Heart left ventricle (tissue), 16 donors: Measurements from ENCODE around the gene MRM1. TPM values are rescaled to one million over a fixed set of nuclear protein-coding genes. Genes with fewer than 3 reads are reported as not detected.

Experiments
- ATAC-seq, 4 donors: fragments of 200-7000 bp; cut with Tn5 transposase; one replicate each; pipeline ENCODE4 v1.9.1; 2020 to 2022; ENCODE audit warnings: moderate library complexity in 4 of 4, mild to moderate bottlenecking in 3 of 4, moderate number of reproducible peaks in 1 of 4
- DNase-seq, 5 donors: peaks; one replicate each; pipeline ENCODE4 v3.0.0-alpha.2; 2020
- H3K27ac ChIP-seq, 12 donors: fragments of 200-600 bp; sonication (generic) in 4 of 12; one replicate each; pipeline versions ENCODE4 v1.5.0 to v1.8.0; 2016 to 2022; ENCODE audit warnings: mild to moderate bottlenecking in 2 of 12
- H3K27me3 ChIP-seq, 9 donors: fragments of 200-600 bp; sonication (generic) in 2 of 9; one replicate each; pipeline versions ENCODE4 v1.5.1 to v1.8.0; 2016 to 2022; ENCODE audit warnings: mild to moderate bottlenecking in 3 of 9
- H3K36me3 ChIP-seq, 9 donors: fragments of 200-600 bp; sonication (generic) in 2 of 9; one replicate each; pipeline versions ENCODE4 v1.5.0 to v1.8.0; 2018 to 2022; ENCODE audit warnings: mild to moderate bottlenecking in 2 of 9
- H3K4me1 ChIP-seq, 12 donors: fragments of 200-600 bp; sonication (generic) in 4 of 12; one replicate each; pipeline versions ENCODE4 v1.5.0 to v1.8.0; 2016 to 2022; ENCODE audit warnings: mild to moderate bottlenecking in 3 of 12
- H3K4me3 ChIP-seq, 12 donors: fragments of 200-600 bp; sonication (generic) in 4 of 12; one replicate each; pipeline versions ENCODE4 v1.5.0 to v1.8.0; 2017 to 2022; ENCODE audit warnings: mild to moderate bottlenecking in 9 of 12, moderate library complexity in 4 of 12
- H3K9me3 ChIP-seq, 12 donors: fragments of 200-600 bp; sonication (generic) in 4 of 12; one replicate each; pipeline versions ENCODE4 v1.5.0 to v1.8.0; 2016 to 2022; ENCODE audit warnings: mild to moderate bottlenecking in 1 of 12
- POLR2A ChIP-seq, 2 donors: fragments of 450-650 bp; IDR thresholded peaks; one replicate each; pipeline ENCODE4 v1.6.1; 2017; ENCODE audit warnings: antibody characterized with exemption in 2 of 2, mild to moderate bottlenecking in 2 of 2, moderate library complexity in 2 of 2
- WGBS, 4 donors: extraction: QIAGEN DNeasy Blood & Tissue Kit in 2 of 4; methylation state at CpG; one replicate each; pipeline versions ENCODE4 v1.1.5 to v1.1.7; 2013 to 2018; 5-methylcytosine and 5-hydroxymethylcytosine counted together
- intact Hi-C, 10 donors: fragments of 100-400 bp; cut with DNase I; formaldehyde crosslinking; loops; one replicate each; pipeline versions ENCODE4 v1.11.1 to v1.14.2; 2022
- polyA plus RNA-seq, 2 donors: library from polyadenylated mRNA; stranded (reverse); fragments of 200-250 nt; gene quantifications; one replicate each; pipeline ENCODE4 v1.2.3, GENCODE V29; 2013
- total RNA-seq, 9 donors: library from RNA; depleted of rRNA in 2 of 9; stranded (reverse); fragments of >200 nt in 2 of 9; fragmentation: NEBNext Ultra II Directional in 3 of 9; extraction: Animal tissue kit (Norgen Biotek cat#: 25700) in 3 of 9; gene quantifications; one replicate each; pipeline versions ENCODE4 v1.1.0 to v1.2.4, GENCODE V29; 2016 to 2023
- TF ChIP-seq, protein P1 (sequence below), 12 donors: fragments of 200-600 bp; sonication (generic) in 4 of 12; IDR thresholded peaks; one replicate each; pipeline versions ENCODE4 v1.5.0 to v1.8.0; 2018 to 2022; ENCODE audit warnings: antibody characterized with exemption in 12 of 12, mild to moderate bottlenecking in 5 of 12
- donor health status: ischemic (EF 13 %, LVEDD 7.1; RV severe dilation, severe dysfunction).
- donor health status: healthy with polysubstance abuse.
- donor health status: DM: no; HTN: yes; CAD: no.
- donor health status: DM: no; HTN: no; CAD: no.
- donor health status: ischemic (EF 25% LVEDD 6.9; RV normal size, moderate dysfunction).
- donor health status: ischemic (EF 25% LVEDD 5.7; RV mildly dilated, moderate dysfunction).
- donor health status: healthy.
- donor health status: DM: yes; HTN: yes; CAD: no.
- donor health status: ischemic (EF 35%, LVEDD 5.7; RV mildly dilated, moderate dysfunction).
- donor health status: nonischemic (EF 11% LVEDD 7.7; RV severe dilation, severe dysfunction).
- donor health status: DM: yes; HTN: yes; CAD: no.
- donor health status: PGD.
- donor health status: ischemic (EF 29% LVEDD 5.4; RV normal size, mild dysfunction).
- donor health status: nonischemic (EF 23%, LVEDD 6.1; RV moderate dilation, normal function).

Gene MRM1
- total and polyA plus RNA-seq, 11 donors, result 4.0 to 12.6 (median 7.6) TPM

DNA sequence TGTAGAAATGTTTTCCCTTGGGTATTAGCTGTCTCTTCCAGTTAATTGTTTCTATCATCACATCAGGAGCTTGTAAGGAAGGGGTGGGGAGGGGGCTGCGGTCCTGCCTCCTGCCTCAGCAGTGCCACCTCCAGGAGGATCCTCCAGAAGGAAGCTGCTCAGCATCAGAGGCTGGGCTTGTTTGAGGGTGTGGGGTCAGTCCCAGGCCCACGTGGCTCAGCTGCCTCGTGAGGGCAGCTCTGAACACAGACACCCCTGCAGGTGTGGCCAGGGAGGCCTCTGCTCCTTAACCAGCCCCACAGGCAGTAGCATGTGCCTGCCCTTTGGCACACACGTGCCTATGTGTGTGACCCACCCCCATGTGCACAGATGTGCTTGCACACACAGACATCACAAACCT lies 46.3 kb downstream of the MRM1 start:
- intact Hi-C loops, result no loop called here
- DNase-seq, result no peak

DNA sequence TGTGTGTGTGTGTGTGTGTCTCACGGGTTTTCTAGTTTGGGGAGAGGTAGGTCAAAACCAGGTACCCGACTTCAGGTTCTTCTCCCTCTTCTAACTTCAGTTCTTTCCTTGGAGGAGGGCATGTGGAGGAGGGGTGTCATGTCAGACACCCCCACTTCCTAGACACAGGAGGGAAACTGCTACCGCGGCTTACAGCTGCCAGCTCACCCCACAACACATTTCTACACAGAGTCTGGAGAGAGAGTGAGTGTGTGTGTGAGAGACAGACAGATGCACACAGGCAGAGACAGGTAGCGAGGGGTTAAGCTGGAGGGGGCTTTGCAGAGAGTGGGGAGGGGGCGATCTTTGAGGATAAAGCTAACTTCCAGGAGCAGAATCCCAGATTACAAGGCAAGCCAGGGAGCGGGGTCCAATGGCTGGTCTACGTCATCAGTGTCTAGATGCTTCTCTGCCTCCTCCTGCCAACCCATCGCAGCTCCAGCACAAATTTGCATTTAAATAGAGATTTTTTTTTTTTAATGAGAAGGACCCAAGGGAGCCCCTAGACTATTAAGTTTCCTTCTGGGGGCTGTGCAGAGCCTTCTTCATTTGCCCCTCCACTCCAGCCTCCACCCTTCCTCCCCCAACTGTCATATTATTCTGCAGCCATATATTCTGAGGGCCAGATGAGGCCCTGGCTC lies 48.9 kb downstream of the MRM1 start:
- no peak for ATAC-seq
- intact Hi-C loops, result no loop called here
- WGBS, 4 donors, result 31 to 43% (median 35%) methylated on average over 9 of the region's 9 CpGs
- no peaks in the 10 kb centered on the region for H3K4me1 ChIP-seq
- no peaks in the 10 kb centered on the region for H3K36me3 ChIP-seq
- peaks cover 11 to 82% (median 32%) of the 10 kb centered on the region in 9 donors for H3K27me3 ChIP-seq
- H3K9me3 ChIP-seq, result no peaks in the 10 kb centered on the region
- no peak overlapping the region for H3K4me3 ChIP-seq
- H3K27ac ChIP-seq, result no peak overlapping the region
- no peak for TF ChIP-seq POLR2A (IDR thresholded peaks at IDR 0.05)
- TF ChIP-seq, protein P1, sequence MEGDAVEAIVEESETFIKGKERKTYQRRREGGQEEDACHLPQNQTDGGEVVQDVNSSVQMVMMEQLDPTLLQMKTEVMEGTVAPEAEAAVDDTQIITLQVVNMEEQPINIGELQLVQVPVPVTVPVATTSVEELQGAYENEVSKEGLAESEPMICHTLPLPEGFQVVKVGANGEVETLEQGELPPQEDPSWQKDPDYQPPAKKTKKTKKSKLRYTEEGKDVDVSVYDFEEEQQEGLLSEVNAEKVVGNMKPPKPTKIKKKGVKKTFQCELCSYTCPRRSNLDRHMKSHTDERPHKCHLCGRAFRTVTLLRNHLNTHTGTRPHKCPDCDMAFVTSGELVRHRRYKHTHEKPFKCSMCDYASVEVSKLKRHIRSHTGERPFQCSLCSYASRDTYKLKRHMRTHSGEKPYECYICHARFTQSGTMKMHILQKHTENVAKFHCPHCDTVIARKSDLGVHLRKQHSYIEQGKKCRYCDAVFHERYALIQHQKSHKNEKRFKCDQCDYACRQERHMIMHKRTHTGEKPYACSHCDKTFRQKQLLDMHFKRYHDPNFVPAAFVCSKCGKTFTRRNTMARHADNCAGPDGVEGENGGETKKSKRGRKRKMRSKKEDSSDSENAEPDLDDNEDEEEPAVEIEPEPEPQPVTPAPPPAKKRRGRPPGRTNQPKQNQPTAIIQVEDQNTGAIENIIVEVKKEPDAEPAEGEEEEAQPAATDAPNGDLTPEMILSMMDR (IDR thresholded peaks at IDR 0.05), result no peak
- no peak for DNase-seq

More for the DNA sequence above, 46.3 kb downstream of the MRM1 start:
- WGBS, 4 donors, result 21 to 25% (median 23%) methylated on average over 4 of the region's 4 CpGs
- Histone ChIP-seq H3K27me3 (peaks cover 6 to 86% (median 43%) of the 10 kb centered on the region in 9 donors), H3K9me3 (no peaks in the 10 kb centered on the region), H3K4me3 (no peak overlapping the region), H3K4me1 (peaks cover 0 to 2% (median 0%) of the 10 kb centered on the region in 12 donors), H3K36me3 (no peaks in the 10 kb centered on the region), H3K27ac (no peak overlapping the region)
- no peak for ATAC-seq
- no peak for TF ChIP-seq POLR2A (IDR thresholded peaks at IDR 0.05)
- TF ChIP-seq, protein P1 (IDR thresholded peaks at IDR 0.05), result no peak

DNA sequence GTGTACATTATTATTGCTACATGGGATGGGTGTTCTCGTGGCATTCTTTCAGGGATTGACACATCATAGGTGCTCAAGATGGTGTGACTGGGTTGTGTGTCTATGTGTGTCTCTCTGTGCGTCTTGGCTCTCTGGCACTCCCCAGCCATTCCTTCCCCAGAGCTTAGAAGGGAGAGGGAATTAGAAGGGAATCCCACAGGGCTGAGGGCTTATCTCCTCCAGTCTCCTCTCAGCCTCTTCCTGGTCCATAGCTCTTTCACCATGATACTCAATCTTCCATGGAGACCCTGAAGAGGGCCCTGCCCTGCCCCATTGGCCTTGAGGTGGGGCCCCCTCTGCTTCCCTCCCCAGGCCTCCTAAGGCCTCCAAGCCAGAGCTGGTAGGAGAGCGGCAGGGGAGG lies 52.0 kb downstream of the MRM1 start:
- H3K4me3 ChIP-seq, result no peak overlapping the region
- 60 to 72% (median 66%) methylated on average over 3 of the region's 3 CpGs for WGBS, 4 donors
- no peak overlapping the region for H3K27ac ChIP-seq
- H3K9me3 ChIP-seq, result no peaks in the 10 kb centered on the region
- ATAC-seq (no peak), DNase-seq (no peak)
- no peak for TF ChIP-seq POLR2A (IDR thresholded peaks at IDR 0.05)
- TF ChIP-seq, protein P1 (IDR thresholded peaks at IDR 0.05), result no peak
- H3K4me1 ChIP-seq, result peaks cover 0 to 9% (median 3%) of the 10 kb centered on the region in 12 donors
- H3K27me3 ChIP-seq, result peaks cover 12 to 74% (median 27%) of the 10 kb centered on the region in 9 donors
- intact Hi-C loops, result no loop called here
- H3K36me3 ChIP-seq, result no peaks in the 10 kb centered on the region

DNA sequence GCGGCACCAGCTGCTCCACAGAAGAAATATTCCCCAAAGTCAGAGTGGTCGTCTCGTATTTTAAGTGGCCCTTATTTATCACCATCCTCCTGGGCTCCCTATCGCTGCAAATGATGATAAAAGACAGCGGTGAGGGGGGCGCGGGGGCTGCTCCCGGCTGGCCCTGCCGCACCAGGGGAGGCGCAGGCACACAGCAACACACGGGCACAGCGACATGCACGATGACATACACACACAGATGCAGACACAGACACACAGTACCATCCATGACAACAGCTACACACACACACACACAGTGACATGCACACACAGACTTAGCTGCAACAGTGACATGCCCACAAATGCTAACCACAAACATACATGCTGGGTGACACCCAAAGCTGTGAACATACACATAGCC lies 52.5 kb downstream of the MRM1 start:
- Histone ChIP-seq H3K27ac (no peak overlapping the region), H3K4me1 (peaks cover 0 to 9% (median 3%) of the 10 kb centered on the region in 12 donors), H3K36me3 (no peaks in the 10 kb centered on the region), H3K27me3 (peaks cover 12 to 74% (median 29%) of the 10 kb centered on the region in 9 donors), H3K4me3 (no peak overlapping the region), H3K9me3 (no peaks in the 10 kb centered on the region)
- DNase-seq (no peak), ATAC-seq (no peak)
- WGBS, 4 donors, result 39 to 43% (median 42%) methylated on average over 12 to 13 of the region's 13 CpGs
- intact Hi-C loops, result no loop called here
- no peak for TF ChIP-seq POLR2A (IDR thresholded peaks at IDR 0.05)
- TF ChIP-seq, protein P1 (IDR thresholded peaks at IDR 0.05), result no peak
